Smooth muscle cell (in vitro differentiated cells): ENCODE data around the gene ARHGAP26. TPM values are rescaled to one million over a fixed set of nuclear protein-coding genes. Genes with fewer than 3 reads are reported as not detected.
A peak's percentile ranks its signal among the peaks of the same experiment; 100 is the strongest.

ENCODE experiments used
- DNase-seq: peaks from one replicate; lab custom pipeline; 2025; ENCODE audit not compliant: unreplicated experiment; lab: John Stamatoyannopoulos, UW
- H2AFZ ChIP-seq: fragments of 200-600 bp; sonication (generic); 2 replicates; pipeline ENCODE4 v1.6.0; 2016; ENCODE audit warnings: antibody characterized with exemption, low read depth, mild to moderate bottlenecking
- H3F3A ChIP-seq: fragments of 200-600 bp; sonication (generic); 2 replicates; pipeline ENCODE4 v1.6.0; 2017; ENCODE audit warnings: antibody characterized with exemption, low read depth
- H3K27ac ChIP-seq: fragments of 200-600 bp; sonication (generic); 2 replicates; pipeline ENCODE4 v1.5.1; 2016; ENCODE audit warnings: low read depth, mild to moderate bottlenecking
- H3K27me3 ChIP-seq: fragments of 200-600 bp; sonication (generic); 2 replicates; pipeline ENCODE4 v1.6.1; 2016; ENCODE audit warnings: low read depth, mild to moderate bottlenecking
- H3K36me3 ChIP-seq: fragments of 200-600 bp; sonication (generic); 2 replicates; pipeline ENCODE4 v1.5.1; 2016; ENCODE audit warnings: low read depth
- H3K4me1 ChIP-seq: fragments of 200-600 bp; sonication (generic); 2 replicates; pipeline ENCODE4 v1.5.1; 2016; ENCODE audit warnings: low read depth
- H3K4me2 ChIP-seq: fragments of 200-600 bp; sonication (generic); 2 replicates; pipeline ENCODE4 v1.6.0; 2016; ENCODE audit warnings: mild to moderate bottlenecking
- H3K4me3 ChIP-seq: fragments of 200-600 bp; sonication (generic); 2 replicates; pipeline ENCODE4 v1.5.1; 2016; ENCODE audit warnings: mild to moderate bottlenecking
- H3K79me2 ChIP-seq: fragments of 200-600 bp; sonication (generic); 2 replicates; pipeline ENCODE4 v1.6.0; 2016; ENCODE audit warnings: low read depth, mild to moderate bottlenecking
- H3K9ac ChIP-seq: fragments of 200-600 bp; sonication (generic); 2 replicates; pipeline ENCODE4 v1.6.0; 2016; ENCODE audit warnings: low read depth
- H3K9me3 ChIP-seq: fragments of 200-600 bp; sonication (generic); replicated peaks from 2 replicates; pipeline ENCODE4 v1.5.1; 2016; ENCODE audit warnings: low read depth
- H4K20me1 ChIP-seq: fragments of 200-600 bp; sonication (generic); 2 replicates; pipeline ENCODE4 v1.6.0; 2016; ENCODE audit warnings: low read depth
- CTCF ChIP-seq: fragments of 200-600 bp; sonication (generic); IDR thresholded peaks from 2 replicates; pipeline ENCODE4 v1.5.1; 2017; ENCODE audit warnings: borderline replicate concordance, mild to moderate bottlenecking, antibody characterized with exemption; ENCODE audit not compliant: insufficient read depth, poor library complexity, severe bottlenecking
- whole genome bisulfite sequencing: methylation state at CpG from one replicate; pipeline ENCODE4 v1.1.7; 2016; ENCODE audit warnings: low lambda C conversion rate; 5-methylcytosine and 5-hydroxymethylcytosine counted together
- polyA plus RNA-seq: library from polyadenylated mRNA; unstranded; fragments of >200 nt; fragmentation: Nextera tagmentation; extraction: Ambion mirVana; gene quantifications from 2 replicates; pipeline ENCODE4 v1.2.1, GENCODE V29; 2016
- total RNA-seq: library from RNA; depleted of rRNA; stranded (reverse); fragments of >200 nt; gene quantifications from 2 replicates; pipeline ENCODE4 v1.2.3, GENCODE V29; 2014

Gene ARHGAP26
- total and polyA plus RNA-seq, 2 experiments from 2014 or later: 2.2 to 5.1 TPM

DNA sequence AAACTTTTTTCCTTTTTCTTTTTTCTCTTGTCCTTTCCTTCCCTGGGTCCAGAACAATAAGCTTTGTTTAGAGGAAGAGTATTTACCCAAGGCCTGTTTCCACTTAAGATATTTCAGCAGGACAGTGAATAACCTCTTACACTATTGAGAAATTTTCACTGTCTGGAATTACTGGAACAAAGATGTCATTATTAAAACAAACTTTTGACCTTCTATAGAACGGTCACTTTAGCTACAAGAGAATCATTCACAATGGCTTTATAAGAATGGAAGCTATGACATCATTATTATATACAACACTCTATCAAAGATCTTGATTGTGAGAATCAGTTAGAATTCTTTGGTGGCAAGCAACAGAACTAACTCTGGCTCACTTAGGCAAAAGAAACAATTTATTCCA is 22.0 kb upstream of the ARHGAP26 start:
- H3K27ac ChIP-seq: no peak overlapping the region
- no peak overlapping the region for H3K4me2 ChIP-seq
- TF ChIP-seq CTCF: no peak
- no peaks in the 10 kb centered on the region for H3K27me3 ChIP-seq
- no peaks in the 10 kb centered on the region for H3F3A ChIP-seq
- peaks cover 10% of the 10 kb centered on the region for H3K4me1 ChIP-seq
- WGBS: 72% methylated on average over 1 of the region's 1 CpG
- no peak overlapping the region for H3K4me3 ChIP-seq
- no peak overlapping the region for H2AFZ ChIP-seq
- H4K20me1 ChIP-seq: no peaks in the 10 kb centered on the region
- H3K9me3 ChIP-seq: no peaks in the 10 kb centered on the region
- H3K9ac ChIP-seq: no peak overlapping the region
- DNase-seq: no peak
- H3K79me2 ChIP-seq: no peaks in the 10 kb centered on the region
- H3K36me3 ChIP-seq: no peaks in the 10 kb centered on the region

DNA sequence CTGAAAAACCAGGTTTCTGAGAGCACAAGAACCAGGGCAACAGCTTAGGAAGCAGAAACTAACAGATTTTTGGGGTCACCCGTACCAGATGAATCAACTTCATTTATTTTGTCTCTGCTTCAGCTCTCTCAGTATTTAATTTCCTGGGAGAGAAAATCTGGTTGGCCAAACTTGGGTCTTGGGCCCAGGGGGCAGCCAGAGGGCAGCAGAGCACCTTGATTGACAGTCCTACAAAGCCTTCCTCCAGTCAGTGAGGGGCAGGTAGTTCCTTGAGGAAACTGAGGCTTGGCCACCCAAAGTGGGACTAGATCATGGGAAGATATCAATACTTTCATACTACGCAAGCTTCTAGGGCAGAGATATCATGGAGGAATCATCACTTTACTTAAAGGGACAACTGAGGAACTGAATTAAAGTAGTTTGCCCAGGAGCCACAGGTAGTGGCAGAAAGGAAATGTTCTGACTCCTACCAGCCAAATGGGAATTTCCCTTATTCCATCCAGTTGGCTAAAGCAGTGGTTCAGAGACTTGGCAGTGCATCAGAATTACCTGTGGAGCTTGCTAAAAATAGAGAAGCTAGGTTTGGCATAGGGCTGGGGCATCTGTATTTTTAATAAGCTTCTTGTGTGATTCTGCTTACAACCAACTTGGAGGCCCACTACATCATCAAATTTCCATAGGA is 21.5 kb upstream of the ARHGAP26 start:
- no peaks in the 10 kb centered on the region for H3K36me3 ChIP-seq
- no peak overlapping the region for H2AFZ ChIP-seq
- H3K9me3 ChIP-seq: no peaks in the 10 kb centered on the region
- no peak for DNase-seq
- 85% methylated on average over 2 of the region's 2 CpGs for WGBS
- H3K79me2 ChIP-seq: no peaks in the 10 kb centered on the region
- H3K4me2 ChIP-seq: no peak overlapping the region
- H3F3A ChIP-seq: no peaks in the 10 kb centered on the region
- H4K20me1 ChIP-seq: no peaks in the 10 kb centered on the region
- peaks cover 4% of the 10 kb centered on the region for H3K4me1 ChIP-seq
- no peaks in the 10 kb centered on the region for H3K27me3 ChIP-seq
- peak; percentile 29 for TF ChIP-seq CTCF
- no peak overlapping the region for H3K9ac ChIP-seq
- no peak overlapping the region for H3K27ac ChIP-seq
- no peak overlapping the region for H3K4me3 ChIP-seq

DNA sequence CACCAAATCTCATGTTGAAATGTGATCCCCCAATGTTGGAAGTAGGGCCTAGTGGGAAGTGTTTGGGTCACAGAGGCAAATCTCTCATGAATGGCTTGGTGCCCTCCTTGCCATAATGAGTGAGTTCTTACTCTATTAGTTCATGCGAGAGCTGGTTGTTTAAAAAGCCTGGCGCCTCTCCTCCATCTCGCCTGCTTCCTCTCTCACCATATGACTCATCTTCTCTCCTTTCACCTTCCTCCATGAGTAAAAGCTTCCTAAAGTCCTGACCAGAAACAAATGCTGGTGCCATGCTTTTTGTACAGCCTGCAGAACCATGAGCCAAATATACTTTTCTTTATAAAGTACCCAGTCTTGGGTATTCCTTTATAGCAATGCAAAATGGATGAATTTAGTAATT is 20.9 kb upstream of the ARHGAP26 start:
- Histone ChIP-seq H4K20me1 (no peaks in the 10 kb centered on the region), H3K4me1 (no peaks in the 10 kb centered on the region), H3K27me3 (no peaks in the 10 kb centered on the region), H3F3A (no peaks in the 10 kb centered on the region), H2AFZ (no peak overlapping the region), H3K4me3 (no peak overlapping the region), H3K36me3 (no peaks in the 10 kb centered on the region), H3K4me2 (no peak overlapping the region), H3K9me3 (no peaks in the 10 kb centered on the region), H3K79me2 (no peaks in the 10 kb centered on the region), H3K27ac (no peak overlapping the region), H3K9ac (no peak overlapping the region)
- 34% methylated on average over 3 of the region's 3 CpGs for WGBS
- no peak for TF ChIP-seq CTCF
- no peak for DNase-seq

- no peak overlapping the region for H2AFZ ChIP-seq
- WGBS: 83% methylated on average over 3 of the region's 3 CpGs
These were observed 17.0 kb upstream of the ARHGAP26 start for GRCh38 chr5:142753116-142753631.

More at GRCh38 chr5:142753116-142753631, 17.0 kb upstream of the ARHGAP26 start:
- no peaks in the 10 kb centered on the region for H3K4me1 ChIP-seq
- H3K27me3 ChIP-seq: no peaks in the 10 kb centered on the region
- H3K36me3 ChIP-seq: no peaks in the 10 kb centered on the region
- no peak overlapping the region for H3K27ac ChIP-seq
- no peaks in the 10 kb centered on the region for H3K9me3 ChIP-seq
- H3K4me2 ChIP-seq: no peak overlapping the region
- DNase-seq: no peak
- H3K4me3 ChIP-seq: no peak overlapping the region
- H3F3A ChIP-seq: no peaks in the 10 kb centered on the region
- H3K79me2 ChIP-seq: no peaks in the 10 kb centered on the region
- no peak overlapping the region for H3K9ac ChIP-seq
- TF ChIP-seq CTCF: no peak
- no peaks in the 10 kb centered on the region for H4K20me1 ChIP-seq
